22Rv1 (cell line): ENCODE results near the gene BCL6.

Source experiments
- ZFX ChIP-seq: fragments of 450-650 bp; IDR thresholded peaks from 2 replicates; pipeline ENCODE4 v1.6.1; 2017; ENCODE audit warnings: antibody characterized with exemption, borderline replicate concordance
- TF ChIP-seq, protein P1 (sequence below): fragments of 450-650 bp; IDR thresholded peaks from 2 replicates; pipeline ENCODE4 v1.5.1; 2017; ENCODE audit warnings: mild to moderate bottlenecking

DNA sequence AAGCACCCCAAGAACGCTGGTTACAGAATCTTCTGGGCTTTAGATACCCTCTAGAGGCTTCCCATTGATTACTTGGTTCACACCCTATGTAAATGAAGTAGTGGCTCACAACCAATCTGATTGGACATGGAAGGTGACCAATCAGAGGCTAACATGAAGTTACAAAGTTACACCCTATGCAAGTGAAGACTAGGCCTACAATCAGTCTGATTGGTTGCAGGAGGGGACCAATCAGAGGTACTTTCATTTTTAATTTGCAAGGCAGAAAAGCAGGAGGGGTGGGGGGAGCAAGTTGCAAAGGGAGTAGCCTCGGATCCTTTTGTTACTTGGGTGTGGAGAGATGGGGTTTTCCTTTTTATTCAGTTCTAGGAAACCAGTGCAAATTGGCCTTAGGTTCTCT is 31.8 kb downstream of the BCL6 start:
- TF ChIP-seq, protein P1, sequence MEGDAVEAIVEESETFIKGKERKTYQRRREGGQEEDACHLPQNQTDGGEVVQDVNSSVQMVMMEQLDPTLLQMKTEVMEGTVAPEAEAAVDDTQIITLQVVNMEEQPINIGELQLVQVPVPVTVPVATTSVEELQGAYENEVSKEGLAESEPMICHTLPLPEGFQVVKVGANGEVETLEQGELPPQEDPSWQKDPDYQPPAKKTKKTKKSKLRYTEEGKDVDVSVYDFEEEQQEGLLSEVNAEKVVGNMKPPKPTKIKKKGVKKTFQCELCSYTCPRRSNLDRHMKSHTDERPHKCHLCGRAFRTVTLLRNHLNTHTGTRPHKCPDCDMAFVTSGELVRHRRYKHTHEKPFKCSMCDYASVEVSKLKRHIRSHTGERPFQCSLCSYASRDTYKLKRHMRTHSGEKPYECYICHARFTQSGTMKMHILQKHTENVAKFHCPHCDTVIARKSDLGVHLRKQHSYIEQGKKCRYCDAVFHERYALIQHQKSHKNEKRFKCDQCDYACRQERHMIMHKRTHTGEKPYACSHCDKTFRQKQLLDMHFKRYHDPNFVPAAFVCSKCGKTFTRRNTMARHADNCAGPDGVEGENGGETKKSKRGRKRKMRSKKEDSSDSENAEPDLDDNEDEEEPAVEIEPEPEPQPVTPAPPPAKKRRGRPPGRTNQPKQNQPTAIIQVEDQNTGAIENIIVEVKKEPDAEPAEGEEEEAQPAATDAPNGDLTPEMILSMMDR: no peak
- no peak for TF ChIP-seq ZFX
